Liver (tissue), 9 donors: ENCODE data around the gene COL23A1. TPM values are rescaled to one million over a fixed set of nuclear protein-coding genes. Genes with fewer than 3 reads are reported as not detected.

ENCODE experiments used
- DNase-seq: peaks from one replicate; pipeline ENCODE4 v3.0.0-alpha.2; 2017; ENCODE audit warnings: low spot score
- H3K27ac ChIP-seq, 2 donors: one replicate each; pipeline ENCODE4 v1.7.0; 2013; ENCODE audit warnings: inconsistent platforms in 2 of 2, low read length in 2 of 2, control low read depth in 1 of 2, low read depth in 1 of 2, mild to moderate bottlenecking in 1 of 2
- H3K27me3 ChIP-seq, 4 donors: one replicate each; pipeline versions ENCODE4 v1.6.1 to v1.7.0; 2013; ENCODE audit warnings: low read length in 3 of 4, inconsistent platforms in 1 of 4, mild to moderate bottlenecking in 1 of 4, moderate library complexity in 1 of 4; ENCODE audit not compliant: control insufficient read depth in 4 of 4, insufficient read depth in 4 of 4
- H3K36me3 ChIP-seq, 4 donors: one replicate each; pipeline versions ENCODE4 v1.6.1 to v1.7.0; 2013; ENCODE audit warnings: low read length in 3 of 4, mild to moderate bottlenecking in 3 of 4, low read depth in 1 of 4, moderate library complexity in 1 of 4; ENCODE audit not compliant: control insufficient read depth in 4 of 4, insufficient read depth in 3 of 4
- H3K4me1 ChIP-seq, 4 donors: one replicate each; pipeline versions ENCODE4 v1.6.1 to v1.7.0; 2013; ENCODE audit warnings: low read length in 3 of 4, mild to moderate bottlenecking in 3 of 4, moderate library complexity in 1 of 4; ENCODE audit not compliant: control insufficient read depth in 4 of 4, insufficient read depth in 4 of 4
- H3K4me3 ChIP-seq, 3 donors: one replicate each; pipeline versions ENCODE4 v1.6.1 to v1.7.0; 2013; ENCODE audit warnings: low read length in 3 of 3, control low read depth in 1 of 3, low read depth in 1 of 3, mild to moderate bottlenecking in 1 of 3
- H3K9ac ChIP-seq, 2 donors: one replicate each; pipeline ENCODE4 v1.7.0; 2013; ENCODE audit warnings: low read length in 2 of 2, mild to moderate bottlenecking in 2 of 2, moderate library complexity in 2 of 2, control low read depth in 1 of 2, low read depth in 1 of 2
- H3K9me3 ChIP-seq, 4 donors: one replicate each; pipeline versions ENCODE4 v1.6.1 to v1.7.0; 2013; ENCODE audit warnings: low read length in 3 of 4; ENCODE audit not compliant: control insufficient read depth in 4 of 4
- FOXA1 ChIP-seq: IDR thresholded peaks from 2 replicates; pipeline ENCODE4 v1.6.1; 2016; ENCODE audit warnings: antibody characterized with exemption
- GABPA ChIP-seq, 2 donors: IDR thresholded peaks in 1 of 2; conservative IDR thresholded peaks in 1 of 2; 2 replicates each; pipeline ENCODE4 v1.6.1; 2016; ENCODE audit warnings: antibody characterized with exemption in 2 of 2, mild to moderate bottlenecking in 1 of 2, moderate library complexity in 1 of 2
- HNF4A ChIP-seq, 2 donors: conservative IDR thresholded peaks; 2 replicates each; pipeline ENCODE4 v1.6.1; 2016; ENCODE audit warnings: antibody characterized with exemption in 2 of 2, mild to moderate bottlenecking in 2 of 2
- JUND ChIP-seq, 2 donors: IDR thresholded peaks; 2 replicates each; pipeline ENCODE4 v1.6.1; 2016; ENCODE audit warnings: antibody characterized with exemption in 2 of 2
- MAX ChIP-seq: IDR thresholded peaks from 2 replicates; pipeline ENCODE4 v1.6.1; 2016; ENCODE audit warnings: antibody characterized with exemption
- NR2F2 ChIP-seq: IDR thresholded peaks from 2 replicates; pipeline ENCODE4 v1.6.1; 2016; ENCODE audit warnings: antibody characterized with exemption
- RAD21 ChIP-seq, 2 donors: IDR thresholded peaks; 2 replicates each; pipeline ENCODE4 v1.6.1; 2016; ENCODE audit warnings: antibody characterized with exemption in 2 of 2, mild to moderate bottlenecking in 2 of 2
- REST ChIP-seq: IDR thresholded peaks from 2 replicates; pipeline ENCODE4 v1.6.1; 2016; ENCODE audit warnings: antibody characterized with exemption, mild to moderate bottlenecking
- RXRA ChIP-seq, 2 donors: IDR thresholded peaks; 2 replicates each; pipeline ENCODE4 v1.6.1; 2017 to 2018; ENCODE audit warnings: antibody characterized with exemption in 2 of 2, mild to moderate bottlenecking in 1 of 2
- TAF1 ChIP-seq: conservative IDR thresholded peaks from 2 replicates; pipeline ENCODE4 v1.6.1; 2016; ENCODE audit warnings: antibody characterized with exemption, mild to moderate bottlenecking
- YY1 ChIP-seq: IDR thresholded peaks from 2 replicates; pipeline ENCODE4 v1.6.1; 2016; ENCODE audit warnings: antibody characterized with exemption, mild to moderate bottlenecking
- ZBTB33 ChIP-seq: IDR thresholded peaks from 2 replicates; pipeline ENCODE4 v1.6.1; 2016; ENCODE audit warnings: antibody characterized with exemption
- WGBS: extraction: QIAGEN DNeasy Blood & Tissue Kit; methylation state at CpG from one replicate; pipeline ENCODE4 v1.1.7; 2013; 5-methylcytosine and 5-hydroxymethylcytosine counted together
- polyA plus RNA-seq, 2 donors: library from polyadenylated mRNA; stranded (reverse) in 1 of 2; unstranded in 1 of 2; fragments of 200-250 nt in 1 of 2; fragments of >200 nt in 1 of 2; fragmentation: Nextera tagmentation in 1 of 2; extraction: Ambion mirVana in 1 of 2; gene quantifications; one replicate each; pipeline versions ENCODE4 v1.2.1 to v1.2.3, GENCODE V29; 2013 to 2015
- total RNA-seq, 2 donors: library from RNA; depleted of rRNA; stranded (reverse); fragments of >200 nt; gene quantifications; one replicate each; pipeline ENCODE4 v1.2.3, GENCODE V29; 2014
- TF ChIP-seq, protein P1 (sequence below): fragments of 150-350 bp; IDR thresholded peaks from 2 replicates; pipeline ENCODE4 v1.5.1; 2017; ENCODE audit warnings: improper control_type of control experiment, low read depth, low read length; ENCODE audit not compliant: missing input control
- donor health status: healthy.
- donor health status: healthy.
- donor health status: healthy.
- donor health status: healthy.
- donor health status: healthy.

COL23A1 gene
- total and polyA plus RNA-seq, 4 donors, result 0.08 to 1.4 (median 0.27) TPM

DNA sequence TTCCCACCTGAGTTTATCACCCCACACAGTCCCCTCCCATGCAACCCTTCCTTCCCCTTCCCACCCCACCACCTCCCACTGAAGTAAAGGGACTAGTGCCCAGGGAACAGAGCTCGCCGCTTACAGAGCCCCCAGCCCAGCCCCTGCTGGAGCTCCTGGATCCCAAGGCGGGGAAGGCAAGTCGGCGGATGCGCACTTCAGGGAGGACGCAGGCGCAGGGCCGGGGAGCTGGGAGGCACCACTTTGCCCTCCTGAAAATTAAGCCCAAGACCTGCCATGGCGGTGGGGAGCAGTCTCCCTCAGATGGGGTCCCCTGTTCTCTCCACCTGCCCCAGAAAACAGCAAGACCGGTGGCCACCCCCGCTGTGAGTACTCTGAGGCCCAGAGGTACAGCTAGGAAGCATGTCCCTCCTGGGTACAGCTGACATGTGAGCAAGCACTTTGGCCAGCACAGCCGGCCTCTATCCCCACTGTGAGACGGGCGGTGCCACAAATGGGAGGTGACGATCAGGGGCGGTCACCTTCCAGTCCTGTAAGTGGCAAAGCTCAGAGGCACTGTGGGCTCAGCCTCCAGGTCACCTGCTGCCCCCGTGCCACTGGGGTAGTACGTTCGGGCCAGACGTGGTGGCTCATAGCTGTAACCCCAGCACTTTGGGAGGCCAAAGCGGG, 45.9 kb downstream of the COL23A1 start (continued):
- TF ChIP-seq GABPA (IDR thresholded peaks at IDR 0.05 in 1 of 2, conservative IDR thresholded peaks at IDR 0.05 in 1 of 2), result no peak
- no peak for TF ChIP-seq ZBTB33
- TF ChIP-seq TAF1, result no peak
- no peak for TF ChIP-seq RXRA (IDR thresholded peaks at IDR 0.05)
- TF ChIP-seq MAX, result no peak
- TF ChIP-seq YY1, result no peak
- TF ChIP-seq RAD21 (IDR thresholded peaks at IDR 0.05), result no peak
- no peak for TF ChIP-seq JUND (IDR thresholded peaks at IDR 0.05)
- TF ChIP-seq FOXA1, result no peak

- WGBS, result 69% methylated on average over 7 of the region's 7 CpGs
- TF ChIP-seq, protein P1, sequence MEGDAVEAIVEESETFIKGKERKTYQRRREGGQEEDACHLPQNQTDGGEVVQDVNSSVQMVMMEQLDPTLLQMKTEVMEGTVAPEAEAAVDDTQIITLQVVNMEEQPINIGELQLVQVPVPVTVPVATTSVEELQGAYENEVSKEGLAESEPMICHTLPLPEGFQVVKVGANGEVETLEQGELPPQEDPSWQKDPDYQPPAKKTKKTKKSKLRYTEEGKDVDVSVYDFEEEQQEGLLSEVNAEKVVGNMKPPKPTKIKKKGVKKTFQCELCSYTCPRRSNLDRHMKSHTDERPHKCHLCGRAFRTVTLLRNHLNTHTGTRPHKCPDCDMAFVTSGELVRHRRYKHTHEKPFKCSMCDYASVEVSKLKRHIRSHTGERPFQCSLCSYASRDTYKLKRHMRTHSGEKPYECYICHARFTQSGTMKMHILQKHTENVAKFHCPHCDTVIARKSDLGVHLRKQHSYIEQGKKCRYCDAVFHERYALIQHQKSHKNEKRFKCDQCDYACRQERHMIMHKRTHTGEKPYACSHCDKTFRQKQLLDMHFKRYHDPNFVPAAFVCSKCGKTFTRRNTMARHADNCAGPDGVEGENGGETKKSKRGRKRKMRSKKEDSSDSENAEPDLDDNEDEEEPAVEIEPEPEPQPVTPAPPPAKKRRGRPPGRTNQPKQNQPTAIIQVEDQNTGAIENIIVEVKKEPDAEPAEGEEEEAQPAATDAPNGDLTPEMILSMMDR, result no peak
- no peak for TF ChIP-seq HNF4A (conservative IDR thresholded peaks at IDR 0.05)
- TF ChIP-seq NR2F2, result no peak
- no peak for TF ChIP-seq MAX
- no peak for TF ChIP-seq ZBTB33
- no peak for TF ChIP-seq JUND (IDR thresholded peaks at IDR 0.05)
- no peak for TF ChIP-seq RAD21 (IDR thresholded peaks at IDR 0.05)
- TF ChIP-seq GABPA (IDR thresholded peaks at IDR 0.05 in 1 of 2, conservative IDR thresholded peaks at IDR 0.05 in 1 of 2), result no peak
- TF ChIP-seq REST, result no peak
- Histone ChIP-seq H3K4me1 (no peaks in the 10 kb centered on the region), H3K27me3 (no peaks in the 10 kb centered on the region), H3K36me3 (no peaks in the 10 kb centered on the region), H3K27ac (no peak overlapping the region), H3K4me3 (no peak overlapping the region), H3K9me3 (no peaks in the 10 kb centered on the region), H3K9ac (no peak overlapping the region)
- no peak for DNase-seq
These were observed 47.7 kb downstream of the COL23A1 start for GRCh38 chr5:178542455-178542854.
